ENCODE results near the gene CYCS.

- no peak for TF ChIP-seq CTCF (IDR thresholded peaks at IDR 0.05)
- no peak for TF ChIP-seq EZH2 (IDR thresholded peaks at IDR 0.05; ENCODE audit: borderline replicate concordance, insufficient read depth, low read depth, low read length, poor library complexity, severe bottlenecking)
These were observed 37.2 kb downstream of the CYCS start for GRCh38 chr7:25087855-25088254.
